HepG2 (cell line): Measurements from ENCODE around the gene BEST2. TPM values are rescaled to one million over a fixed set of nuclear protein-coding genes. Genes with fewer than 3 reads are reported as not detected.

Experiments used
- GATAD1 ChIP-seq: IDR thresholded peaks from 2 replicates; pipeline ENCODE4 v1.6.1; 2016; ENCODE audit warnings: missing genetic modification reagents, missing compliant biosample characterization
- IKZF1 ChIP-seq: fragments of 450-650 bp; IDR thresholded peaks from 2 replicates; pipeline ENCODE4 v1.7.1; 2016
- KDM3A ChIP-seq: IDR thresholded peaks from 2 replicates; pipeline ENCODE4 v1.6.1; 2018; ENCODE audit warnings: low read depth, missing compliant biosample characterization
- MBNL3 ChIP-seq: fragments of 250-450 bp; sonication (Bioruptor Pico); conservative IDR thresholded peaks from 2 replicates; pipeline ENCODE4 v1.8.0; 2022; ENCODE audit warnings: mild to moderate bottlenecking, inconsistent platforms
- RBM22 ChIP-seq: fragments of 200-400 bp; formaldehyde crosslinking; optimal IDR thresholded peaks from 2 replicates; pipeline ENCODE3; 2017; ENCODE audit warnings: mild to moderate bottlenecking, low read length, moderate library complexity
- REST ChIP-seq, 2 experiments: IDR thresholded peaks; 2 replicates each; pipeline ENCODE4 v1.6.1; 2011 to 2012; ENCODE audit warnings: low read length in 2 of 2, borderline replicate concordance in 1 of 2, low read depth in 1 of 2, mild to moderate bottlenecking in 1 of 2, moderate library complexity in 1 of 2
- SNRNP70 ChIP-seq: fragments of 200-400 bp; formaldehyde crosslinking; IDR thresholded peaks from 2 replicates; pipeline ENCODE4 v1.6.1; 2017; ENCODE audit warnings: mild to moderate bottlenecking, low read depth, low read length, moderate library complexity
- TOE1 ChIP-seq: sonication (generic); formaldehyde crosslinking; IDR thresholded peaks from 2 replicates; pipeline ENCODE4 v1.4.0; 2020; ENCODE audit warnings: mild to moderate bottlenecking, missing genetic modification reagents
- ZFP37 ChIP-seq: sonication (generic); formaldehyde crosslinking; IDR thresholded peaks from 2 replicates; pipeline ENCODE4 v1.4.0; 2020; ENCODE audit warnings: missing genetic modification reagents, borderline replicate concordance
- ZNF232 ChIP-seq: sonication (generic); formaldehyde crosslinking; IDR thresholded peaks from 2 replicates; pipeline ENCODE4 v1.4.0; 2020; ENCODE audit warnings: missing genetic modification reagents, borderline replicate concordance
- ZNF326 ChIP-seq: sonication (generic); formaldehyde crosslinking; IDR thresholded peaks from 2 replicates; pipeline ENCODE4 v1.4.0; 2020; ENCODE audit warnings: missing genetic modification reagents, borderline replicate concordance
- ZNF343 ChIP-seq: sonication (generic); formaldehyde crosslinking; IDR thresholded peaks from 2 replicates; pipeline ENCODE4 v1.4.0; 2020; ENCODE audit warnings: mild to moderate bottlenecking, missing genetic modification reagents
- ZNF44 ChIP-seq: sonication (generic); formaldehyde crosslinking; IDR thresholded peaks from 2 replicates; pipeline ENCODE4 v1.5.1; 2020; ENCODE audit warnings: mild to moderate bottlenecking, missing genetic modification reagents
- ZNF574 ChIP-seq: sonication (generic); formaldehyde crosslinking; IDR thresholded peaks from 2 replicates; pipeline ENCODE4 v1.4.0; 2020; ENCODE audit warnings: missing genetic modification reagents
- polyA plus RNA-seq, 8 experiments: library from polyadenylated mRNA; depleted of rRNA in 3 of 8; stranded (reverse) in 7 of 8; unstranded in 1 of 8; fragments of >200 nt; fragmentation: Illumina TruSeq in 4 of 8; extraction: Trizol in 4 of 8; gene quantifications; 2 replicates each; pipeline versions ENCODE4 v1.2.1 to v1.2.3, GENCODE V29; 2011 to 2016; ENCODE audit warnings: low read depth in 4 of 8, missing spikeins in 1 of 8, mixed read lengths in 1 of 8; ENCODE audit not compliant: insufficient read depth in 1 of 8
- total RNA-seq, 5 experiments: library from RNA; depleted of rRNA; stranded (reverse); fragments of >200 nt; fragmentation: Illumina TruSeq; extraction: Trizol; gene quantifications; 2 replicates each; pipeline ENCODE4 v1.2.3, GENCODE V29; 2016; ENCODE audit warnings: low read depth in 1 of 5
- TF ChIP-seq, protein P1 (sequence below): sonication (generic); formaldehyde crosslinking; conservative IDR thresholded peaks from 2 replicates; pipeline ENCODE4 v1.4.0; 2020; ENCODE audit warnings: mild to moderate bottlenecking, missing genetic modification reagents, moderate library complexity
- TF ChIP-seq, protein P2 (sequence below): sonication (generic); formaldehyde crosslinking; IDR thresholded peaks from 2 replicates; pipeline ENCODE4 v1.9.0; 2021; ENCODE audit warnings: missing genetic modification reagents, borderline replicate concordance

BEST2 gene
- total and polyA plus RNA-seq, 2 of the 13 experiments (the other 11 are each of a cell fraction or from before 2014, with no cell fraction given), result not detected

GRCh38 chr19:12722566-12723380 lies 28.8 kb upstream of the BEST2 start (continued):
- TF ChIP-seq, protein P1, sequence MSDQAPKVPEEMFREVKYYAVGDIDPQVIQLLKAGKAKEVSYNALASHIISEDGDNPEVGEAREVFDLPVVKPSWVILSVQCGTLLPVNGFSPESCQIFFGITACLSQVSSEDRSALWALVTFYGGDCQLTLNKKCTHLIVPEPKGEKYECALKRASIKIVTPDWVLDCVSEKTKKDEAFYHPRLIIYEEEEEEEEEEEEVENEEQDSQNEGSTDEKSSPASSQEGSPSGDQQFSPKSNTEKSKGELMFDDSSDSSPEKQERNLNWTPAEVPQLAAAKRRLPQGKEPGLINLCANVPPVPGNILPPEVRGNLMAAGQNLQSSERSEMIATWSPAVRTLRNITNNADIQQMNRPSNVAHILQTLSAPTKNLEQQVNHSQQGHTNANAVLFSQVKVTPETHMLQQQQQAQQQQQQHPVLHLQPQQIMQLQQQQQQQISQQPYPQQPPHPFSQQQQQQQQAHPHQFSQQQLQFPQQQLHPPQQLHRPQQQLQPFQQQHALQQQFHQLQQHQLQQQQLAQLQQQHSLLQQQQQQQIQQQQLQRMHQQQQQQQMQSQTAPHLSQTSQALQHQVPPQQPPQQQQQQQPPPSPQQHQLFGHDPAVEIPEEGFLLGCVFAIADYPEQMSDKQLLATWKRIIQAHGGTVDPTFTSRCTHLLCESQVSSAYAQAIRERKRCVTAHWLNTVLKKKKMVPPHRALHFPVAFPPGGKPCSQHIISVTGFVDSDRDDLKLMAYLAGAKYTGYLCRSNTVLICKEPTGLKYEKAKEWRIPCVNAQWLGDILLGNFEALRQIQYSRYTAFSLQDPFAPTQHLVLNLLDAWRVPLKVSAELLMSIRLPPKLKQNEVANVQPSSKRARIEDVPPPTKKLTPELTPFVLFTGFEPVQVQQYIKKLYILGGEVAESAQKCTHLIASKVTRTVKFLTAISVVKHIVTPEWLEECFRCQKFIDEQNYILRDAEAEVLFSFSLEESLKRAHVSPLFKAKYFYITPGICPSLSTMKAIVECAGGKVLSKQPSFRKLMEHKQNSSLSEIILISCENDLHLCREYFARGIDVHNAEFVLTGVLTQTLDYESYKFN (CRISPR knock-in tag), result peak; percentile 36; the same call in 1 of the 2 replicates
- TF ChIP-seq MBNL3 (CRISPR knock-in tag), result no peak
- 0 out of 2 replicates have a peak, but pooled peaks have one; percentile 18 for TF ChIP-seq ZNF343 (CRISPR knock-in tag)
- TF ChIP-seq ZNF326 (CRISPR knock-in tag), result no peak
- TF ChIP-seq ZNF232, result no peak
- peak; percentile 68; the same call in 1 of the 2 replicates for TF ChIP-seq KDM3A (CRISPR knock-in tag)
- 0 out of 2 replicates have a peak, but pooled peaks have one; percentile 43 for TF ChIP-seq ZFP37
- TF ChIP-seq IKZF1, result no peak
- TF ChIP-seq REST (IDR thresholded peaks at IDR 0.05; ENCODE audit: borderline replicate concordance in 1 of 2, low read depth in 1 of 2, low read length in 2 of 2), result peak in 1 of 2 experiments; percentile 39; a peak in 1 of 4 replicates
- TF ChIP-seq GATAD1, result peak; percentile 95
- peak; percentile 99 for TF ChIP-seq ZNF574
- no peak for TF ChIP-seq RBM22
- TF ChIP-seq ZNF44, result no peak
- no peak for TF ChIP-seq SNRNP70
- no peak for TF ChIP-seq TOE1 (CRISPR knock-in tag)
- TF ChIP-seq, protein P2, sequence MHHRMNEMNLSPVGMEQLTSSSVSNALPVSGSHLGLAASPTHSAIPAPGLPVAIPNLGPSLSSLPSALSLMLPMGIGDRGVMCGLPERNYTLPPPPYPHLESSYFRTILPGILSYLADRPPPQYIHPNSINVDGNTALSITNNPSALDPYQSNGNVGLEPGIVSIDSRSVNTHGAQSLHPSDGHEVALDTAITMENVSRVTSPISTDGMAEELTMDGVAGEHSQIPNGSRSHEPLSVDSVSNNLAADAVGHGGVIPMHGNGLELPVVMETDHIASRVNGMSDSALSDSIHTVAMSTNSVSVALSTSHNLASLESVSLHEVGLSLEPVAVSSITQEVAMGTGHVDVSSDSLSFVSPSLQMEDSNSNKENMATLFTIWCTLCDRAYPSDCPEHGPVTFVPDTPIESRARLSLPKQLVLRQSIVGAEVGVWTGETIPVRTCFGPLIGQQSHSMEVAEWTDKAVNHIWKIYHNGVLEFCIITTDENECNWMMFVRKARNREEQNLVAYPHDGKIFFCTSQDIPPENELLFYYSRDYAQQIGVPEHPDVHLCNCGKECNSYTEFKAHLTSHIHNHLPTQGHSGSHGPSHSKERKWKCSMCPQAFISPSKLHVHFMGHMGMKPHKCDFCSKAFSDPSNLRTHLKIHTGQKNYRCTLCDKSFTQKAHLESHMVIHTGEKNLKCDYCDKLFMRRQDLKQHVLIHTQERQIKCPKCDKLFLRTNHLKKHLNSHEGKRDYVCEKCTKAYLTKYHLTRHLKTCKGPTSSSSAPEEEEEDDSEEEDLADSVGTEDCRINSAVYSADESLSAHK (CRISPR knock-in tag), result no peak
